Spinal cord (tissue), 10 donors: Measurements from ENCODE around the gene ENOX1. TPM values are rescaled to one million over a fixed set of nuclear protein-coding genes. Genes with fewer than 3 reads are reported as not detected.

Experiments used
- DNase-seq, 6 donors: peaks; one replicate each; pipeline versions ENCODE4 v3.0.0 to v3.0.0-alpha.2; 2013 to 2015; ENCODE audit warnings: low spot score in 6 of 6, low read depth in 4 of 6
- H3K27ac ChIP-seq: one replicate; pipeline ENCODE4 v1.5.1; 2013; ENCODE audit warnings: low read depth, low read length, control low read depth
- H3K27me3 ChIP-seq: one replicate; pipeline ENCODE4 v1.6.1; 2013; ENCODE audit warnings: low read length; ENCODE audit not compliant: control insufficient read depth, insufficient read depth
- H3K36me3 ChIP-seq: one replicate; pipeline ENCODE4 v1.6.1; 2013; ENCODE audit warnings: low read length; ENCODE audit not compliant: control insufficient read depth, insufficient read depth
- H3K4me1 ChIP-seq: one replicate; pipeline ENCODE4 v1.6.1; 2013; ENCODE audit warnings: low read length; ENCODE audit not compliant: control insufficient read depth, insufficient read depth
- H3K4me3 ChIP-seq: one replicate; pipeline ENCODE4 v1.5.1; 2013; ENCODE audit warnings: low read depth, low read length, control low read depth
- H3K9me3 ChIP-seq: one replicate; pipeline ENCODE4 v1.6.1; 2013; ENCODE audit warnings: low read length; ENCODE audit not compliant: control insufficient read depth, insufficient read depth
- WGBS: methylation state at CpG from one replicate; pipeline ENCODE4 v1.1.5; 2013; ENCODE audit warnings: missing lambda C conversion rate; ENCODE audit not compliant: insufficient coverage; 5-methylcytosine and 5-hydroxymethylcytosine counted together
- polyA plus RNA-seq, 2 donors: library from polyadenylated mRNA; unstranded; fragments of 120-200 nt; gene quantifications; one replicate each; pipeline ENCODE4 v1.2.1, GENCODE V29; 2013; ENCODE audit not compliant: insufficient read length in 2 of 2
- total RNA-seq, 2 donors: library from RNA; depleted of rRNA in 1 of 2; stranded (reverse); fragments of 120-200 nt in 1 of 2; fragments of >200 nt in 1 of 2; gene quantifications; one replicate each; pipeline versions ENCODE4 v1.2.3 to v1.2.4, GENCODE V29; 2013 to 2014
- donor health status: healthy.

ENOX1 gene
- total and polyA plus RNA-seq, 4 donors = 17.9 to 20.5 (median 19.2) TPM

GRCh38 chr13:43475140-43475539, 311.6 kb downstream of the ENOX1 start:
- Histone ChIP-seq H3K4me3 (no peak overlapping the region), H3K9me3 (no peaks in the 10 kb centered on the region), H3K27ac (no peak overlapping the region), H3K4me1 (no peaks in the 10 kb centered on the region), H3K36me3 (no peaks in the 10 kb centered on the region), H3K27me3 (no peaks in the 10 kb centered on the region)
- DNase-seq = no peak
- 82% methylated on average over 2 of the region's 2 CpGs for WGBS

DNA sequence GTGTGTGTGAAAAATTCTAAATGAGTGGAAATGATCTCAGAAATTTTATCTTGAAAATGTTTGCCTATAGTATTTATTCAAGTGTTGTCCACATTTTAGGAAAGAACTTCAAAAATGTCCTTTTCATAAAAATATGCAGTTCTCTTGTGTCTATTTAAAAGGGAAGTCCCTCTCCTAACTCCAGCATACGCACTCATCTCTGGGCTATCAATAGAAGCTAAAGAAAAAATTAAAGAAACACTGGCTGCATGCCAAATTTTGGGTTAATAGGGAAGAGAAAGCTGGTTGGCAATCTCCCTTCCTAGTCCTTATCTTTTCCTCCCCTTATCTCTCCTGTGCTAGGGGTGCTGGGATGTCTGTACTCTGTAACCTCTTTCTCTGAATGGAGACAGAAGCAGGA, 313.3 kb downstream of the ENOX1 start:
- Histone ChIP-seq H3K4me1 (no peaks in the 10 kb centered on the region), H3K9me3 (no peaks in the 10 kb centered on the region), H3K4me3 (no peak overlapping the region), H3K36me3 (no peaks in the 10 kb centered on the region), H3K27me3 (no peaks in the 10 kb centered on the region), H3K27ac (no peak overlapping the region)
- WGBS = no CpG with 5 or more reads among the region's 1 CpG
- DNase-seq = peak in 2 of 6 donors; percentile 58 to 62

GRCh38 chr13:43472980-43473379, 313.8 kb downstream of the ENOX1 start:
- WGBS = no CpG with 5 or more reads among the region's 1 CpG
- Histone ChIP-seq H3K9me3 (no peaks in the 10 kb centered on the region), H3K4me3 (no peak overlapping the region), H3K4me1 (no peaks in the 10 kb centered on the region), H3K27me3 (no peaks in the 10 kb centered on the region), H3K36me3 (no peaks in the 10 kb centered on the region), H3K27ac (no peak overlapping the region)
- DNase-seq = no peak

GRCh38 chr13:43472339-43472738, 314.4 kb downstream of the ENOX1 start:
- Histone ChIP-seq H3K9me3 (no peaks in the 10 kb centered on the region), H3K4me3 (no peak overlapping the region), H3K27ac (no peak overlapping the region), H3K27me3 (no peaks in the 10 kb centered on the region), H3K4me1 (no peaks in the 10 kb centered on the region), H3K36me3 (no peaks in the 10 kb centered on the region)
- peak in 2 of 6 donors; percentile 43 to 80 for DNase-seq
- no CpG with 5 or more reads among the region's 5 CpGs for WGBS

- Histone ChIP-seq H3K4me3 (no peak overlapping the region), H3K9me3 (no peaks in the 10 kb centered on the region), H3K27ac (no peak overlapping the region), H3K27me3 (no peaks in the 10 kb centered on the region), H3K4me1 (no peaks in the 10 kb centered on the region), H3K36me3 (no peaks in the 10 kb centered on the region)
- no peak for DNase-seq
- WGBS = no CpG with 5 or more reads among the region's 2 CpGs
Measured at GRCh38 chr13:43470610-43471009, 316.2 kb downstream of the ENOX1 start.

- H3K4me1 ChIP-seq = no peaks in the 10 kb centered on the region
- H3K36me3 ChIP-seq = no peaks in the 10 kb centered on the region
- no peaks in the 10 kb centered on the region for H3K9me3 ChIP-seq
- H3K27ac ChIP-seq = no peak overlapping the region
- no peak overlapping the region for H3K4me3 ChIP-seq
- no peaks in the 10 kb centered on the region for H3K27me3 ChIP-seq
- WGBS = no CpG with 5 or more reads among the region's 1 CpG
- DNase-seq = no peak
Measured at GRCh38 chr13:43469791-43470190, 317.0 kb downstream of the ENOX1 start.

- WGBS = 100% methylated on average over 1 of the region's 3 CpGs
- no peaks in the 10 kb centered on the region for H3K36me3 ChIP-seq
- no peak overlapping the region for H3K27ac ChIP-seq
- DNase-seq = no peak
- H3K27me3 ChIP-seq = no peaks in the 10 kb centered on the region
- no peaks in the 10 kb centered on the region for H3K9me3 ChIP-seq
- H3K4me1 ChIP-seq = no peaks in the 10 kb centered on the region
- no peak overlapping the region for H3K4me3 ChIP-seq
Measured at GRCh38 chr13:43464578-43465264, 322.1 kb downstream of the ENOX1 start.

- peak overlapping the region; percentile 65 for H3K27ac ChIP-seq
Measured at GRCh38 chr13:43448605-43449336, 338.0 kb downstream of the ENOX1 start.

DNA sequence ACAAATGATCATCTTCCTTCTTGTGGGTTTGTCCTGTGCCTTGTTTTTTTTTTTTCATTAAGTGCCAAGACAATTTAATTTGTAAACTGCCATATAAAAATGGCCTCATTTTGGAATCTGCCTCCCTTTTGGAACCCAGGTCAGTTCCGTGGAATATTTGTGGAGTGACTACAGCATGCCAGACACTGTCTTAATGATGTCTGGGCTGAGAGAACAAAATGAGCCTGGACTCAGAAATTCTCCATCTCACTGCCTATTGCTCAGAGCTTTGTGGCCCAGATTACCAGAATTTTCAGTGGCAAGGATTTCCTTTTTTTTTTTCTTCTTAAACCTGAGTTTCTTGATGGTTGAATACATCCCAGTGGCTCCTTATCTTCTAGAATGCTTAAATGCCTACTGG, 340.6 kb downstream of the ENOX1 start:
- Histone ChIP-seq H3K4me1 (peaks cover 4% of the 10 kb centered on the region), H3K36me3 (no peaks in the 10 kb centered on the region), H3K9me3 (no peaks in the 10 kb centered on the region), H3K27ac (no peak overlapping the region), H3K4me3 (no peak overlapping the region), H3K27me3 (no peaks in the 10 kb centered on the region)
- WGBS = no CpG with 5 or more reads among the region's 1 CpG
- no peak for DNase-seq

More at GRCh38 chr13:43448605-43449336, 338.0 kb downstream of the ENOX1 start:
- WGBS = 27% methylated on average over 4 of the region's 10 CpGs
- Histone ChIP-seq H3K36me3 (no peaks in the 10 kb centered on the region), H3K9me3 (no peaks in the 10 kb centered on the region), H3K27me3 (no peaks in the 10 kb centered on the region), H3K4me3 (no peak overlapping the region), H3K4me1 (peaks cover 4% of the 10 kb centered on the region)
- peak; percentile 40 to 85 (median 62) for DNase-seq

GRCh38 chr13:43445668-43446067, 341.1 kb downstream of the ENOX1 start:
- Histone ChIP-seq H3K27me3 (no peaks in the 10 kb centered on the region), H3K36me3 (no peaks in the 10 kb centered on the region), H3K4me1 (peaks cover 4% of the 10 kb centered on the region), H3K9me3 (no peaks in the 10 kb centered on the region), H3K27ac (no peak overlapping the region), H3K4me3 (no peak overlapping the region)
- 83% methylated on average over 2 of the region's 2 CpGs for WGBS
- DNase-seq = peak in 1 of 6 donors; percentile 67
